GM11168 (cell line): ENCODE measurements around the gene DDX24.

Experiments
- in situ Hi-C: fragments of 300-500 bp; cut with MboI; formaldehyde crosslinking; loops from one replicate; pipeline ENCODE4 v1.12.0; 2022; ENCODE audit warnings: low sequenced_read_pairs; ENCODE audit not compliant: unreplicated experiment

DDX24 gene

DNA sequence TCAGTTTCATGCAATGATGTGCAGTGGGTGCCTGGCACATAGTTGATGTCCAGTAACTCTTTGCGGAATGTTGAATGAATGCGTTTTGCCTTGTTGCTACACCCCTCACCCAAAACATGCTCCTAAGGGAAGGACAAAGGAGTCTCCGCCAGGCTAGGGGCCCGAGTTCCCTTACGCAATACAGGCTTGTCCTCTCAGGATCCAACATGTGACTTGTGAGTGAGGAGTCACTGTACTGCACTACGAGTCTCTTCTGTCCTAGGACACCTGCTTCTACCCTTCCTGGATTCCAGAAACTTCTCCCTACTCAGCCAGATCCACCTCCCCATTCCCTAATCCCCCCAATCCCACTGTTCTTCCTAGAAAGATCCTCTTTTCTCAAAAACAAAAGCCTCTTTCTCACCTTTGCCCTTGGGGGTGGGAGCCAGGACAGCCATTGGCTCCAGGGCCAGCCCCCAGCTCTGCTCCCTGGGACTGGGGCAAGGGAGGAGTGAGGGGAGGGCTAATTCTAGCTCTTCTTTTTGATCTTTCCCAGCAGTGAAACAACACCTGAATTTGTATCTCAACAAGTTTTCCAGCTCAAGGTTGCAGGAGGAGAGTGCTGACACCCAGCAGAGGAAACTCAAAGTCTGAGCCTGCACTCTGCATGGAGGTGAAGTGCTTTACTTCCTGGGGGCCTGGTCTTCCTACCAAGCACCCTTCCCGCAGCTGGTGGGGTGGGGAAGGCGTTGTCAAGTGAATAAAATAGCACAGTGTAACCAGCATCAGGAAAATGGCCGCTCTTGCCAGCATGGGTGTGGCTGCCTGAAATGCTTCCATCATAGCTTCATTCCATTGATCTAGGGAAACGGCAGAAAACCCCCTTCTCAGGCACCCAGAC, 58.2 kb downstream of the DDX24 start:
- in situ Hi-C loops, result no loop called here

DNA sequence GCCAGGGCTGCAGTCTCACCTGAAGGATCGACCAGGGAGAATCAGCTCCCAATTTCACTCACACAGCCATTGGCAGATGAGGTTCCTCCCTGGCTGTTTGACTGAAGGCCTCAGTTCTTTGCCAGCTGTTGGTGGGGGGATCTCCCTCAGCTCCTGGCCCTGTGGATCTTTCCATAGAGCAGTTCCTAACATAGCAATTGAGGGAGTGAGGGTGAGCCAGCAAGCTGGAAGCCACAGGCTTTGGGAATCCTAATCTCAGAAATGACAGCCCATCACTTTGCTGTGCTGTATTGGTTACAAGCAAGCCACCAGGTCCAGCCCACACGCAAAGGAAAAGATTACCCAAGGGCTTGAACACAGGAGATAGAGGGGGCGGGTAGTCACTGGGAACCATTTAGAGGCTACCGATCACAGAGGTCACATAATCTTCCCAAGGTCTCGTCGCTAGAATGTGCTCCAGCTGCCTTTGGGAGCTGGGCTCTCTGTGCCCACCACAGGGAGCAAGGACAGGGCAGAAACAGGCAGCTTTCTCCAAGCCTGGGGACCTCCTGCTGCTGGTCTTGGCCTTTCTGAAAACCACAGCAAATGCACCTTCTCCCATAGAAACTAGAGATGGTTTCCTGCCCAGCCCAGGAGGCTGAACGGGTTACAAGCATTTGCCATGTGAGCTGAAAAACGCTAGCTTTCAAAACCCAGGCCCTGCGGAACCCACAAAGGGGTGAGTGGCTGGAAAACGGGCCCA, 59.4 kb downstream of the DDX24 start:
- in situ Hi-C loops, result no loop called here

DNA sequence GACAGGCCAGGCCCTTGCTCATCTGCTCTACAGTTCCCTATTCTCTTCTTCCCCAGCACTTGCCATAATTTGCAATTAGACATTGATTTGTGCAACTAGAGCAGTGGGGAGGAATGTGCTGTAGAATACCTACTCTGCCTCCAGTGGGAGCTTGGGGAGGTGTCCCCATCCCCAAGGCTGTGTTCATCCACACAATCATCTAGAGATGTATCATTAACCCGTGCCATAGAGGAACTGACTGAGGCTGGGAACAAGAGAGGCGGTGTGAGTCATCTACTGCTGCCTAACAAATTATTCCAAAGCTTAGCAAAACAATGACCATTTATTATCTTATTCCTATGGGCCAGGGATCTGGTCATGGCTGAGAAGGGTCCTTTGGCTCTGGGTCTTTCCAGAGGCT, 60.0 kb downstream of the DDX24 start:
- in situ Hi-C loops, result no loop called here

DNA sequence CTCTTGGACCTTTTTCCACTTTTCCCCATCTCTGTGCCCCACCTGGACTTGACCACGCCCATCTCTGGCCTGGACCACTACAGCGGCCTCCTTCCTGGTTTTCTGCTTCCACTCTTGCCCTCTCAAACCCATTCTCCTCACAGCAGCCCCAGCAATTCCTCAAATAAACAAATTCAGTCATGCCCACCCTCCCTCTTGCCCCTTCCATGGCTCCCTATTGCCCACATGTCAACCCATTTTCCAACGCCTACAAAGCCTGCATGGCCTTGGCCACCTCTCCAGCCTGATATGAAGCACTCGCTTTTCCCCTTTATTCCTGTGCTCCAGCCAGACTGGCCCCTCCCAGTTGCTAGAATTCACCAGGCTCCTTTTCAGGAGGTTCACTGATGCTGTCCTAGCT, 60.7 kb downstream of the DDX24 start:
- in situ Hi-C loops, result no loop called here

DNA sequence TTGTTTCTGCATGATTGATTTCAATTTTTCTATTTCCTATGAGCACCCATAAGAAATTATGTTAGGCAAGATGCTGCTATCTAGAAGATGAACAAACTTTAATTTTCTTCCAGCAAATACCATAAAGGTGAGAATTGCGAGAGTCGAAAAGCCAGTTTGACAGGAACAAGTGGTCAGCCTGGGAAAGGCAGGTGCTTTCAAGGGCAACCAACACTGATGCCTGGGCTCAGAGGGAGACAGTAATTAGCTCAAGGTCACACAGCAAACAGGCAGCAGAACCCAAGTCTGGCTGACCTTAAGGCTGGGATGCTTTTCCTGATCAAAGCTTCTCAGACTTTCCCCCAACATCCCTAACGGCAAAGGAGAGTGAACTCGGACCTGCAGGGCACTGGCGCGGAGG, 61.7 kb downstream of the DDX24 start:
- in situ Hi-C loops, result no loop called here

DNA sequence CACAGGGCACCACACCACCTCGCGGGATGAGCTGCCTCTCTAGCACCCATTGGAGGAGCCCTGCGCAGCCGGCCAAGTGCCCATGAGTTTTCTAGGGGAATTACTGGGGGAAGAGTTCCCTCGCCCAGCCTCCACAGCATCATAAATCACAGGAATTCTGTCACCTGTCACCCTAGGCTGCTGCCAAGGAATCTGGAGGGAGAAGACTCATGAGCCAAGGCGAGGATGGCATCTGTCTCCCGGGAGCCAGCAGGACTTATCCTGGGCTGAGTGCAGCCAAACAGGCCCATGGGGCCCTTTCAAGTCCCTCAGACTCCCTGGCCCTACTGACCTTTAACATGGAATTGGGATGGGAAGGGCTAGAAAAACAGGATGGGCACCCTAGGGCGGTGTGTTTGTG, 62.7 kb downstream of the DDX24 start:
- in situ Hi-C loops, result no loop called here

DNA sequence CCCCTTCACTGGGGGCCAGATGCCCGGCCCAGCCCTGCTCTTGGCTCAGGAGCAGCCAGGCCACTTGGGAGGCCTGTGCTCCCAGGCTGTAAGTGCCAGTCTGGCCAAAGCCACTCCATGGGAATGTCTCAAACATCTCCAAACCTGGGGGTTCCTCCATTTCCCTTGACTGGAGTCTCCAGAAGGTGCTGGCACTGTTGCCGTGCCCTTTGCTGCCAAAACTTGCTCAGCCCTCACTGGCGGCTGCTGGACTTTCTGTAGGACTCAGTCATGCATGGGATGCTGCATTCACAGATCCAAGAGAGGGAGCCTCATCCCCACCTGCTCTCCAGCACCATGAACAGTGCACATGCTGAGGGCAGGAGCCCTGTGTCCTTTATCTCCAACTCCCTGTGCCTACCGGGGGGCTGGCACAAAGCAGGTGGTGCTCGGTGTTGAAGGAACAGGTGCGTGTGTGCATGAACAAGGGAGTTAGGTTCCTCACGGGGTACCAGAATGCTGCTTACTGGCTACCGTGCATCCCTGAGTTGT, 64.5 kb downstream of the DDX24 start:
- in situ Hi-C loops, result no loop called here

DNA sequence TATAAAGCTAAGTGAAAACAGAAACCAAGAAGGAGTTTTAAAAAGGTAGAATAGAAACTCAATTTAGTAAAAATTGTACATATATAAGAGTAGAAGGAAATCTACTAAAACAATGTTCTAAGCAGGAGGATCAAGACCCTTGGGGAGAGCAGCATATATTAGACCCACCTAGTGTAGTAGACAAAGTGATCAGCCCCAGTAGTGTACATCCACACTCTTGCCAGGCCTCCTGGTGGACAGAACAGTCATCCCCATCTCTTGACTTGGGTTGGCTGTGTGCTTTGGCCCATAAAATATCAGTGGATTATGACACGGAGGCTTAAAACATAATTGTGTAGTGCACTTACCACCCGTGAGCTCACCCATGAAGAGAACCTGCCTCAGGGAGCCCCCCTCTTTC, 65.8 kb downstream of the DDX24 start:
- in situ Hi-C loops, result no loop called here

DNA sequence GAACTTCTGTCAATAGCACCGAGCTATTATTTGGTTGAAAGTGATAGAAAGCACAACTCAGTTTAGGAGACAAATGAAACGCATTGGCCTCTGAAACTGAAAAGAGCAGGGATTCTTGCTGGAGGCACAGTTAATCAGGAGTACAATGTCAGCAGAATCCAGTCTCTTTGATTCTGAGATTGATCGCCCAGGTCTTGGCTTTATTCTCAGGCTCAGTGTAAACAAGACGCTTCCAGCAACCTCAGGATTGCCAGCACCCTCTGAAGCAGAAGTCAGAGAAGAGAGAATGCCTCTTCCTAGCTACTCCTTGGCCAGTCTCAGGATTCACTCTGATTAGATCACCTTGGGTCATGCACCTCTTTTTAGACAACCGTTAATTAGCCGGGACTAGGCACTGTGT, 66.6 kb downstream of the DDX24 start:
- in situ Hi-C loops, result no loop called here

DNA sequence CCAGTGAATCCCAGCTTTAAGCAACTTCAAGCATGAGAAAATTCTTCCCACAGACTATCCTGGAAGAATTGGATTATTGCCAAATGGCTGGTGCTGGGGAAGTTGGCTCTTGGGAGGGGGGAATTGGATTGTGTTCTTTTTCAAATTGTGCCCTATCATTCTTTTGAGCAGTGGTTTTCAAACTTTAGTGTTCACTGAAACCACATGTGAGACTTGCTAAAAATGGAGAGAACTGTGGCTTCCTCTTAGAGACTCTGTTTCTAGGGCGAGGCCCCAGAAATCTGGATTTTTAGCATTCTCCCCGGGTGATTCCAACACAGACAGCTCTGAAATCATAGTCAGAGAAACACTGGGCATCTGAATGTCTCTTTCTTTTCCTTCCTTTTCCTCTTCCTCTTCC, 69.2 kb downstream of the DDX24 start:
- in situ Hi-C loops, result no loop called here

DNA sequence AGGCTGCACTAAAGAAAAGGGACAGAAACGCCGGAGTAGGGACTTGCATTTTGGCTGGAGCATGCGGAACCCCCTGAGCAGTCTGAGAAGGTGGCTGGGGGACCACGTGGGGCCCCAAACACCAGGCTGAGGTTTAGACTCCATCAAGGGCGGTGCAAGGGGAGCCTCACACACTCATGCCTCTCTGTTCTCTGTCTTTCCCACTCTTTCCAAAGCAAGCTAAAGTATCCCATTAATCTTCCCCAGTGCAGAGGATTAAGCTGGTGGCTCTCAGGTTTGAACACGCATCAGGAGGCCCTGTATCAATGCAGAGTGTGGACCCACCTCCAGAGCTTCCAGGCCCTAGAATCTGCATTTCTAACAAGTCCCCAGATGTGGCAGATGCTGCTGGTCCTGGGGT, 70.4 kb downstream of the DDX24 start:
- in situ Hi-C loops, result no loop called here

DNA sequence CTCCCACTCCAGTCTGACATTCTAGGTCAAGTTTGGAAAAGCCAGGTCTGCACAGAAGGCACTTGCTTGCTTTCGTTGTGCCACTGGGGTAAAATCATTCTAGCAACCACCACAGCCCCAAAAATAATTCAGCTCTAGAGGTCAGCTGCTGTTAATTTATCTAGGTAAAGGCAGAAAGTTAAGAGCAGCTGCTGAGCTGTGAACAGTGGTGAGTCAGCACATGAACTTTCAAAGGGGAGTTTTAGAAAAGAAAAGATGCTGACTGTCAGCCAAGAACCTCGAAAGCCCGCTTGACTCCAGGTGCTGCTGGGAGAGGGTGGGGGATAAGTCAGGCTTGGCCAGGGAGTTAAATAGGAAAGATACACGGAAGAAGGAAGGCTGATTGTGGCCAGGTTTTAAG, 71.2 kb downstream of the DDX24 start:
- in situ Hi-C loops, result loop anchor here (5.0 kb wide), 1 partner anchor 67 kb away; no protein-coding TSS in a partner anchor

DNA sequence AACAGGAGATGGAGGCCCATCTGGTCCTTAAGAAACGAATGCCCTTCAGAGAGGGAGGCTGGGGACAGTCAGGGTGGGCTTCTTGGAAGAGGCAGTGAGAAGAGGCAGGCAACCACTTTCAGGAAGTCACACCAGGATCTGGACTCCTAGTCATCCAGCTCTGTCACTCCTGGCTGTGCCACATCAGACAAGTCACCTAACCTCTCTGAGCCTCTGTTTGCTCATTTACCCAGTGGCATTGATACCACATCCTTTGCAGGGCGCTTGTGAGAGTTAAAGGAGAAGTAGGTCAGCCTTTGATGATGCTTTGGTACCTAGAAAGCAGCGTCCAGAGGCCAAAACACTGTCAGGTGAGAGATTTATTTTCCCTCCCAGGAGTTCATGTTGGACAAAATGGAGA, 72.8 kb downstream of the DDX24 start:
- in situ Hi-C loops, result loop anchor here (5.0 kb wide), 1 partner anchor 66 kb away; no protein-coding TSS in a partner anchor

DNA sequence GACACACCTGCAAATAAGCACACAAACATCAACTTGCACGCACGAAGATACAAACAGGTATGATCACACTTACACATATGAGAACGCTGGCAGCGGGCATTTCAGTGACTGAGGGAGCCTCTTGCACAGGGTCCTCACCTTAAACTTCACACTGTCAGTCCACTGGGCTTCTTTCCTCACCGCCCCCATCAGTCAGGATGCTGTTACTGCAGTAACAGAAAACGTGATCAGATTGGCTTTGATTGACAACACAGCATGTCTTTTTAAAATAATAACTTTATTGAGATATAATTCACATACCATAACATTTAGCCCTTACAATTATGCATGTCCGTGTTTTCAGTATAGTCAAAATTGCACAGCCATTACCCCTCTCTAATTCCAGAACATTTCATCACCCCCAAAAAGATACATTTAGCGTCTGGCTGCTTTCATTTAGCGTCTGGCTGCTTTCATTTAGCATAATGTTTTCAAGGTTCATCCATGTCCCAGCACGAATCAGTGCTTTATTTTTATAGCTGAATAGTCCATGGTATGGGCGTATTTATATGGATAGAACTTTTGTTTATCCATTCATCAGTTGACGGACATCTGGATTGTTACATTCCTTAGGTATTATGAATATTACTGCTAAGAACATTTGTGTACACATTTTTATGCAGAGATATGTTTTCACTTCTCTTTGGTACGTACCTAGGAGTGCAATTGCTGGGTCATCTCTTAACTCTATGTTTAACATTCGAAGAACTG, 75.5 kb downstream of the DDX24 start:
- in situ Hi-C loops, result loop anchor here (5.0 kb wide), 1 partner anchor 63 kb away; no protein-coding TSS in a partner anchor

DNA sequence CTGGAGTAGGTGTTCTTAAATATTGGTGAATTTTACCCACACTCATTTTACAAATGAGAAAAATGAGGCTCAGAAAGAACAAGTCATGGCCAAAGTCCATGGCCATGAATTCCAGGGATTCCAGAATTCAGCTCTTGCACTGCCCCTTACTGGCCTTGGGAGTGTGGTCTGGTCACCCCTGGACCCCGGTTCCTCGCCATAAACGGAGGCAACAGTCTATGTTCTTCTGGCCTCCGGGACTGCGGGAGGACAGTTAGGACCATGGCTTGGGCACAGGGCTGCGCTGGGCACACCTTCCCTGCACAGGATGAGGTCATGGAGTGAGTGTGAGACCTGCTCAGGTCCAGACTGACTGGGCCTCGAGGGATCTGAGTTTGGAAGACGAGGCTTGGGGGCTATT, 77.0 kb downstream of the DDX24 start:
- in situ Hi-C loops, result no loop called here

DNA sequence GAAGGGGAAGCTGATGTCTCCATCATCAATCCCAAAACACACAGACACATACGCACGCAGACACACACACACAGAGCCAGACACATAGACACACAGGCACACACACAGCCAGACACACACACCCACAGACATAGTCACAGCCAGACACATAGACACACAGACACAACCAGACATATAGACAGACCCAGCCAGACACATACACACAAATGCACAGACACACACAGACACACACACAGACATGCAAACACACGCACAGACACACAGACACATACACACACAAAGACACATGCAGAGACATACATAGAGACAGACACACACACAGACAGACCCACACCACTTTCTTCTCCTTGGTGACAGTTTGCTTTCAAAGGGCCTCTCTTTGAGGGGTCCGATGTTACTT, 77.6 kb downstream of the DDX24 start:
- in situ Hi-C loops, result no loop called here

DNA sequence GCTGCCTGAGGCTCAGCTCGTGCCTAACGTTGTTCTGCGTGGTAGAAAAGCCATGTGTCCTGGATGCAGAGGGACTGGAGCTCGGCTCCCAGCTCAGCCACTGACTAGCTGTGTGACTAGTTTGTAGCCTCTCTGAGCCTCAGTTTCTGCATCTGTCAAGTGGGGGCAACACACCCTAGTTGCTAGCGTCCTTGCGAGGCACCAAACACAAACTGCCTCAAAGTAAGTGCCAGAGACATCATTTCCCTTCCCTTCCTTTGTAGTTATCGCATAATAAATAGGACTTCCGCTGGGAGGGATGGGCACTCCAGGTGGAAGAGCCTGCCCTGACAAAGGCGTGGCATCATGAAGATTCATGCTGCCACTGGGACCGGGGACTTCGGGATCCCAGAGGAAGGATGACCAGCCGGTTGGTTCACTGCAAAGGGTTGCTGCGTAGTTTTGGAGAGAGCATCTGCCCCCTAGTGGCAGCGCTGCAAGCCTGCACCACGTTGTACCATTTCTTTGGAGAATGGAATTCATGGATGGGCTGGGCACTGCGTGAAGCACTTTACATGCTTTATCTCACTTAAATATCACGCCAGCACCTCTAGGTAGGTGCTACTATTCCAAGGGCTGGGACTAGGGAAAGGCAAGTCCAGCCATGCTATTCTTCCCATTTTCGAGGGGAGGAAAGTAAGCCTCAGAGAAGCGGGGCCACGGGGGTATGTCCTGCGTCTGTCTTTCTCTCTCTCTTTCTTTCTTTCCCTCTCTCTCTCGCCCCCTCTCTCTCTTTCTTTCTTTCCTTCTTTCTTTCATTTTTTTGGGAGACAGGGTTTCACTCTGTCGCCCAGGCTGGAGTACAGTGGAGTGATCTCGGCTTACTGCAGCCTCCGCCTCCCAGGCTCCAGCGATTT, 79.3 kb downstream of the DDX24 start:
- in situ Hi-C loops, result no loop called here

DNA sequence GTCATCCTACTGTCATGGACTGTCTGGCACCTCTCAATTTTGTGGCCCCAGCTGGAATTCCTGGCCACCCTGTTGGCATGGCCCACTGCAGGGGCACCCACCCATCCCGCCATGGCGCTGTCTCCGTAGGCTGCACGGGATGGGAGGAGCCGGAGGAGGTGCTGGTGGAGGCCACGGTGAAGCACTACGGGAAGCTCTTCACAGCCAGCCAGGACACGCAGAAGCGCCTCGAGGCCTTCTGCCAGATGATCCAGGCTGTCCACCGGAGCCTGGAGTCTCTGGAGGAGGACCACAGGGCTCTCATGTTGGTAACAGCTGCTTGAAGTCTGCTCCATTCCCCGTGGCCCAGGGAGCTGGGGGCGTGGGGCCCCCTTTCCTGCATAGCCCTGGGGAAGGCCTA, 80.0 kb downstream of the DDX24 start:
- in situ Hi-C loops, result no loop called here

DNA sequence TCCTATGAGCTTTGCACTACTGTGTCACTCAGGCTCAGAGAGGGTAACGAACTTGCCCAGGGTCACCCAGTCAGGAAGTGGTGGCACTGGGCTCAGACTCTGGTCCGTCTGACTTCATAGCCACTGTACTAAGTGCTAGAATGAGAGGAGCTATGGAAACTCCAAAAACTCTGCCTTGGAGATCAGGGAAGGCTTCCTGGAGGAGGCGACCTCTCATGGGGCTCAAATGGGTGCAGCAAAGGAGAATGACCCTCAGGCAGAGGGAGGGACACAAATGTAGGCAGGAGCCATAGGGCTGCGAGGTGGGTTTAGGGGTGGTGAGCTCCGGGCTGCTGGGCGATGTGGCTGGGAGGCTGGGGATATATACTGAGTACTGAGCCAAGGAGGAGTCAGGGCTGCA, 80.7 kb downstream of the DDX24 start:
- in situ Hi-C loops, result no loop called here

DNA sequence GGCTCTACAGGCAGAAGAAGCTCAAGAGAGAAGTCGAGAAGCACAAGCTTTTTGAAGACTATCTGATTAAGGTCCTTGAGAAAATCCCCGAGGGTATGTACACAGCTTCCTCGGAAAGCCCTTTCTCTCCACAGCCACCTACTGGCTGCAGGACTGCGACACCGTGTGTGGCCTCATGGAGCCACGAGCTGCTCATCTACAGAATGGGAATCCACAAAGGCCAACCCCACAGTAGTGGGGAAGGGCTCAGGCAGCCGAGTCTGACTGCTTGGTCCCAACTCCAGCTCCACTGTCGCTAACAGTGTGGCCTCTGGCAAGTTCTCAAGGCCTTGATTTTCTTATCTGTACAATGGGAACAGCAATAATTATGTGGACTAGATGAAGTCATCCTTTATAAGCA, 81.4 kb downstream of the DDX24 start:
- in situ Hi-C loops, result no loop called here
